PC-3 (cell line): ENCODE measurements around the gene MORN5.

ENCODE experiments used
- CTCF ChIP-seq: fragments of 300-600 bp; sonication (generic); conservative IDR thresholded peaks from 2 replicates; pipeline ENCODE4 v1.5.1; 2017; ENCODE audit warnings: antibody characterized with exemption, low read depth, mild to moderate bottlenecking, low read length
- EZH2 ChIP-seq: fragments of 300-600 bp; sonication (generic); IDR thresholded peaks from one replicate; pipeline ENCODE4 v1.6.1; 2017; ENCODE audit warnings: antibody characterized with exemption, mild to moderate bottlenecking, low read length; ENCODE audit not compliant: unreplicated experiment

GRCh38 chr9:122184551-122184950 is 24.8 kb downstream of the MORN5 start:
- TF ChIP-seq CTCF = no peak
- no peak for TF ChIP-seq EZH2
